CD4-positive, alpha-beta memory T cell (primary cell): ENCODE data around the gene GH2. TPM values are rescaled to one million over a fixed set of nuclear protein-coding genes. Genes with fewer than 3 reads are reported as not detected.
A peak's percentile ranks its signal among the peaks of the same experiment; 100 is the strongest.
"Not testable (repeated sequence)": the region's sequence is repeated elsewhere in the genome, so short reads cannot be mapped to it uniquely, and the experiment has no call there.

Source experiments
- CTCF ChIA-PET: fragments of 350-600 bp; sonication (Branson Sonifier 250); formaldehyde crosslinking; loops from one replicate; lab custom pipeline; 2021; ENCODE audit warnings: inconsistent platforms; ENCODE audit not compliant: partially characterized antibody; lab: Charles Lee
- POLR2A ChIA-PET: fragments of 350-600 bp; sonication (Branson Sonifier 250); formaldehyde crosslinking; loops from one replicate; lab custom pipeline; 2021; ENCODE audit not compliant: partially characterized antibody; lab: Charles Lee
- DNase-seq, 5 donors: peaks; one replicate each; pipeline versions ENCODE4 v3.0.0 to v3.0.0-alpha.2; 2020 to 2022; ENCODE audit warnings: mixed read lengths in 1 of 5
- H3K27ac ChIP-seq: one replicate; pipeline ENCODE4 v1.7.0; 2013; ENCODE audit warnings: low read depth, low read length
- H3K27me3 ChIP-seq: 2 replicates; pipeline ENCODE4 v1.7.0; 2013; ENCODE audit warnings: mild to moderate bottlenecking, low read length, moderate library complexity; ENCODE audit not compliant: insufficient read depth
- H3K36me3 ChIP-seq: 2 replicates; pipeline ENCODE4 v1.7.0; 2013; ENCODE audit warnings: mild to moderate bottlenecking, low read length, moderate library complexity; ENCODE audit not compliant: insufficient read depth
- H3K4me1 ChIP-seq: 2 replicates; pipeline ENCODE4 v1.7.0; 2013; ENCODE audit warnings: mild to moderate bottlenecking, low read length, moderate library complexity; ENCODE audit not compliant: insufficient read depth
- H3K4me3 ChIP-seq, 2 donors: one replicate each; pipeline ENCODE4 v1.7.0; 2013; ENCODE audit warnings: low read length in 2 of 2, mild to moderate bottlenecking in 1 of 2
- H3K9me3 ChIP-seq, 2 donors: one replicate each; pipeline ENCODE4 v1.7.0; 2013; ENCODE audit warnings: low read length in 2 of 2, control low read depth in 1 of 2; ENCODE audit not compliant: control insufficient read depth in 1 of 2
- H3K27ac Mint-ChIP-seq, 7 donors: one replicate each; pipeline ENCODE4 v1.8.0; 2020 to 2021; ENCODE audit warnings: mixed read lengths in 7 of 7, mild to moderate bottlenecking in 6 of 7, inconsistent platforms in 3 of 7, moderate library complexity in 3 of 7
- H3K27me3 Mint-ChIP-seq, 2 donors: one replicate each; pipeline ENCODE4 v1.8.0; 2020 to 2021; ENCODE audit warnings: mixed read lengths in 2 of 2
- H3K36me3 Mint-ChIP-seq, 2 donors: one replicate each; pipeline ENCODE4 v1.8.0; 2020 to 2021; ENCODE audit warnings: mixed read lengths in 2 of 2, inconsistent platforms in 1 of 2, mild to moderate bottlenecking in 1 of 2
- H3K4me1 Mint-ChIP-seq, 4 donors: one replicate each; pipeline ENCODE4 v1.8.0; 2020 to 2021; ENCODE audit warnings: mixed read lengths in 4 of 4, mild to moderate bottlenecking in 1 of 4
- H3K4me3 Mint-ChIP-seq, 8 donors: one replicate each; pipeline ENCODE4 v1.8.0; 2020 to 2021; ENCODE audit warnings: mixed read lengths in 8 of 8, mild to moderate bottlenecking in 7 of 8, moderate library complexity in 6 of 8, inconsistent platforms in 3 of 8
- H3K9me3 Mint-ChIP-seq, 8 donors: one replicate each; pipeline ENCODE4 v1.8.0; 2020 to 2021; ENCODE audit warnings: mixed read lengths in 8 of 8, mild to moderate bottlenecking in 5 of 8, inconsistent platforms in 3 of 8, moderate library complexity in 1 of 8
- intact Hi-C: fragments of 100-400 bp; cut with micrococcal nuclease; formaldehyde crosslinking; loops from one replicate; pipeline ENCODE4 v1.15.1; 2023
- polyA plus RNA-seq, 2 donors: library from polyadenylated mRNA; unstranded; fragments of 300-500 nt; fragmentation: Illumina TruSeq; gene quantifications; one replicate each; pipeline ENCODE4 v1.2.3, GENCODE V29; 2021
- total RNA-seq, 2 experiments: library from RNA; stranded (reverse); gene quantifications; one replicate each; pipeline ENCODE4 v1.2.3, GENCODE V29; 2021

GH2 gene
- total and polyA plus RNA-seq, 4 experiments from 2014 or later, result not detected

- DNase-seq, H3K27me3 Mint-ChIP-seq, H3K4me1 ChIP-seq, intact Hi-C loops, H3K27me3 ChIP-seq, H3K4me3 ChIP-seq, H3K27ac Mint-ChIP-seq, H3K27ac ChIP-seq, H3K36me3 ChIP-seq, H3K36me3 Mint-ChIP-seq, H3K4me3 Mint-ChIP-seq, H3K9me3 ChIP-seq, H3K9me3 Mint-ChIP-seq, H3K4me1 Mint-ChIP-seq: not testable (repeated sequence)
- CTCF ChIA-PET, result interaction anchor here (0.7 to 4.4 kb wide), 18 partner anchors 14 to 1169 kb away, joined by 3 to 40 read pairs (median 4); partner anchors contain the start of gene GH1
- POLR2A ChIA-PET, result interaction anchor here (2.3 kb wide), 1 partner anchor 241 kb away, joined by 7 read pairs; no protein-coding TSS in a partner anchor
These were observed 23.1 kb upstream of the GH2 start for GRCh38 chr17:63904796-63905195.

- ChIA-PET CTCF (interaction anchor here (0.9 to 4.4 kb wide), 12 partner anchors 8 to 378 kb away, joined by 3 to 40 read pairs (median 4); no protein-coding TSS in a partner anchor), POLR2A (interaction anchor here (2.3 kb wide), 1 partner anchor 242 kb away, joined by 7 read pairs; no protein-coding TSS in a partner anchor)
These were observed 22.1 kb upstream of the GH2 start for GRCh38 chr17:63903787-63904201.

GRCh38 chr17:63901971-63902370, 20.2 kb upstream of the GH2 start:
- H3K27ac ChIP-seq, H3K36me3 Mint-ChIP-seq, DNase-seq, H3K27me3 Mint-ChIP-seq, POLR2A ChIA-PET, H3K9me3 Mint-ChIP-seq, intact Hi-C loops, H3K27ac Mint-ChIP-seq, H3K4me1 ChIP-seq, H3K36me3 ChIP-seq, H3K4me3 ChIP-seq, H3K4me3 Mint-ChIP-seq, H3K27me3 ChIP-seq, H3K9me3 ChIP-seq: not testable (repeated sequence)
- peaks cover 3 to 12% (median 4%) of the 10 kb centered on the region in 4 donors for H3K4me1 Mint-ChIP-seq
- CTCF ChIA-PET, result interaction anchor here (0.9 to 4.4 kb wide), 14 partner anchors 10 to 510 kb away, joined by 3 to 40 read pairs (median 6); partner anchors contain the start of gene GH1

More at GRCh38 chr17:63903787-63904201, 22.1 kb upstream of the GH2 start:
- DNase-seq, result peak; percentile 30 to 62 (median 51)
- H3K27me3 Mint-ChIP-seq, H3K36me3 Mint-ChIP-seq, H3K4me1 ChIP-seq, H3K4me3 Mint-ChIP-seq, H3K9me3 Mint-ChIP-seq, H3K27ac ChIP-seq, intact Hi-C loops, H3K27me3 ChIP-seq, H3K4me3 ChIP-seq, H3K36me3 ChIP-seq, H3K9me3 ChIP-seq: not testable (repeated sequence)
- Mint-ChIP-seq H3K4me1 (peaks cover 3 to 12% (median 4%) of the 10 kb centered on the region in 4 donors), H3K27ac (peak overlapping the region in 4 of 7 donors; percentile 47 to 80 (median 70))

- DNase-seq, result peak; percentile 27 to 83 (median 32)
- H3K9me3 ChIP-seq, H3K4me1 ChIP-seq, H3K36me3 Mint-ChIP-seq, H3K27ac ChIP-seq, H3K27me3 Mint-ChIP-seq, H3K9me3 Mint-ChIP-seq, intact Hi-C loops, H3K36me3 ChIP-seq, H3K4me3 ChIP-seq, H3K4me3 Mint-ChIP-seq, H3K27me3 ChIP-seq, POLR2A ChIA-PET: not testable (repeated sequence)
- CTCF ChIA-PET, result interaction anchor here (1.1 kb wide), 1 partner anchor 17 kb away, joined by 4 read pairs; no protein-coding TSS in a partner anchor
- peaks cover 3 to 12% (median 4%) of the 10 kb centered on the region in 4 donors for H3K4me1 Mint-ChIP-seq
- peak overlapping the region in 1 of 7 donors; percentile 46 for H3K27ac Mint-ChIP-seq
These were observed 17.4 kb upstream of the GH2 start for GRCh38 chr17:63898899-63899798.

DNA sequence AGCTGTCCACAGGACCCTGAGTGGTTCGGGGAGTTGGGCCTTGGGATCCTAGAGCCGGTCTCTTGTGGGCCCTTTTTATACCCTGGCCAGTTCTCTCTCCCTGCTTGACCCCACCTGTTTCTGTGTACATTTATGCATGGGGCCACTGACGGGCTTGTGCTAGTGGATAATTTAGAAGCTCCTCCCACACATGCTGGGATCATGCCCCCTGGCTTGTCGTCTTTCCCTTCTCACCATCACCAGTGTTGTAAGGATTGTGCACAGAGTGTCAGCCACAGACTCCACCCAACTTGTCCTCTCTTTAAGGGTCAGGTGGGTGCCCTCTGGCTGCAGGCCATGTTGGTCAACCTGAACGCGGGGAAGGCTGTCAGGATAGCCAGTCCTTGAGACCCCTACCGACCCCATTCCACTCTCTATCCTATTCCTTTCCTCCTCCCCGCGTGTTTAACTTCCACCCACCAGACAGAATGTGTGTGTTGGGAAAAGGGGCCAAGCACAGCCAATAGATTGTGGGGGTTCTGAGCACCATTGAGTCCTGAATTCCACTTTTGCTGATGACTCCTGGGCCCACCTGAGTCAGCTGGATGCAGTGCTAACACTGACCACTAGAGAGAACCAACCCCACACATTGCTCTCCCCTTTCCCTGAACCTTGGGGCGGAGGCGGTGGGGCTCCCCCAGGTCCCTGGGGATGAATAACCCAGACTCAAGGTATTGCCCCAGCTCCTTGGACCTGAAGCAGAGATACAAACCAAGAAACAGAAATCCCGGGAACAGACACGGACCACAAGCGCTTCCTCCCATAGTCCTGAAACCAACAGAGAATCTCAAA, 15.0 kb upstream of the GH2 start, which contains the start of gene CSH1:
Gene CSH1, minus strand, starts transcription at position 51 of the 831 bp plus-strand sequence. CDS start 63 bp downstream, outside the sequence.
- H3K27ac ChIP-seq, DNase-seq, H3K36me3 Mint-ChIP-seq, H3K27me3 Mint-ChIP-seq, intact Hi-C loops, H3K27ac Mint-ChIP-seq, H3K4me3 Mint-ChIP-seq, H3K9me3 Mint-ChIP-seq, CTCF ChIA-PET, H3K4me3 ChIP-seq, POLR2A ChIA-PET, H3K4me1 Mint-ChIP-seq, H3K9me3 ChIP-seq, H3K27me3 ChIP-seq, H3K4me1 ChIP-seq, H3K36me3 ChIP-seq: not testable (repeated sequence)

GRCh38 chr17:63894821-63895220, 13.1 kb upstream of the GH2 start:
- DNase-seq, H3K9me3 ChIP-seq, H3K27ac Mint-ChIP-seq, H3K4me3 ChIP-seq, H3K9me3 Mint-ChIP-seq, H3K27me3 Mint-ChIP-seq, H3K4me1 Mint-ChIP-seq, intact Hi-C loops, H3K36me3 Mint-ChIP-seq, H3K4me1 ChIP-seq, H3K27me3 ChIP-seq, CTCF ChIA-PET, POLR2A ChIA-PET, H3K27ac ChIP-seq, H3K4me3 Mint-ChIP-seq, H3K36me3 ChIP-seq: not testable (repeated sequence)

GRCh38 chr17:63894021-63894420, 12.3 kb upstream of the GH2 start:
- DNase-seq, H3K27me3 ChIP-seq, H3K36me3 Mint-ChIP-seq, H3K4me1 ChIP-seq, H3K27ac ChIP-seq, H3K9me3 ChIP-seq, H3K9me3 Mint-ChIP-seq, H3K36me3 ChIP-seq, intact Hi-C loops, H3K27me3 Mint-ChIP-seq, H3K4me3 Mint-ChIP-seq, H3K27ac Mint-ChIP-seq, POLR2A ChIA-PET, H3K4me1 Mint-ChIP-seq, H3K4me3 ChIP-seq: not testable (repeated sequence)
- CTCF ChIA-PET, result interaction anchor here (1.0 kb wide), 1 partner anchor 27 kb away, joined by 3 read pairs; no protein-coding TSS in a partner anchor
